ENCODE results near the gene CCDC196. TPM values are rescaled to one million over a fixed set of nuclear protein-coding genes. Genes with fewer than 3 reads are reported as not detected.

Gene CCDC196
- total and polyA plus RNA-seq, 7 experiments from 2014 or later = not detected

DNA sequence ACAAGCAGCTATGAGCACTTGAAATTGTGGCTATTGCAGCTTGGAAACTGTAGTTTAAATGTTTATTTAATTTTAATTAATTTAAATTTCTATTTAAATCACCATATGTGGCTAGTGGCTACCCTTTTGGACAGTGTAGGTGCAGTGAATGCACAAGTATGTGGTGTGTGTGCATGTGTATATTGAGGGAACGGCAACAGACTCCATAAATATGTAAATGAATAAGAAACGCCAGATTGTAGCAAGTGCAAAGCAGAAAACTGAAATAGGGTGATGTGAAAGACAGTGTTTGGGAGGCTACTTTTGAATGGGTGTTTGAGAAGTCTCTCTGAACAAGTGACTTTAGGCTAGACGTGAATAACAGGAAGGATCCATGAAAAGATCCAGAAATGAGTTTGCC, 32.7 kb upstream of the CCDC196 start:
- DNase-seq (no peak), ATAC-seq (no peak)
- Mint-ChIP-seq H3K27ac (no peak overlapping the region), H3K4me3 (no peak overlapping the region), H3K4me1 (no peaks in the 10 kb centered on the region), H3K27me3 (peaks cover 0 to 3% (median 0%) of the 10 kb centered on the region in 5 donors), H3K9me3 (peaks cover 0 to 9% (median 0%) of the 10 kb centered on the region in 11 donors), H3K36me3 (peaks cover 0 to 34% (median 26%) of the 10 kb centered on the region in 5 donors)
- Histone ChIP-seq H3K27ac (ENCODE audit: low read depth, low read length) (no peak overlapping the region), H3K9me3 (ENCODE audit: control insufficient read depth in 2 of 3, low read length in 3 of 3) (no peaks in the 10 kb centered on the region), H3K4me3 (ENCODE audit: low read length) (no peak overlapping the region), H3K36me3 (ENCODE audit: control insufficient read depth in 2 of 3, insufficient read depth in 3 of 3, low read length in 3 of 3) (no peaks in the 10 kb centered on the region), H3K27me3 (ENCODE audit: control insufficient read depth in 2 of 2, insufficient read depth in 2 of 2, low read length in 2 of 2) (no peaks in the 10 kb centered on the region), H3K4me1 (ENCODE audit: control insufficient read depth in 2 of 2, insufficient read depth in 2 of 2, low read length in 2 of 2) (no peaks in the 10 kb centered on the region)
- CTCF ChIA-PET = no interaction called here
- intact Hi-C loops (cut with micrococcal nuclease) = no loop called here
- POLR2A ChIA-PET = no interaction called here

DNA sequence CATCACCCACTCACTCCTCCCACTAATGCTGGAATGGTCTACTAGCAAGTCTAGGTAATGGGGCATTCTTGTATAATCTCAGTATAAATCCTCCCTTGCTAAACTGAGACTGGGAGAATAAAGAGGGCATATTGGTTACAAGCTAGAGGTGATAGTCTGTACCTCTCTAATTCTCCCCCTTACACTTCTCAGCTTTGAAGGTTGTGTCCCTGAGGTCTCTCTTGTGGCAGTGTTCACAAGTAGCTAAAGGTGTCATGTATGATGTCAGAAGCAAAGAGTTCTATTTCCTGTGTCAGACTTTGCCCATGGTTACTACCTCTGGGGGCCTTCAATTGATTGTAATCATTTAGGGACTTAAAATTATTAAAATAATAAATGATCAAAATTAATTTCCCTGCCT, 26.6 kb upstream of the CCDC196 start:
- Mint-ChIP-seq H3K4me3 (no peak overlapping the region), H3K27me3 (no peaks in the 10 kb centered on the region), H3K4me1 (peaks cover 0 to 4% (median 0%) of the 10 kb centered on the region in 7 donors), H3K9me3 (peaks cover 0 to 12% (median 0%) of the 10 kb centered on the region in 11 donors), H3K27ac (no peak overlapping the region), H3K36me3 (peaks cover 0 to 22% (median 20%) of the 10 kb centered on the region in 5 donors)
- Histone ChIP-seq H3K36me3 (ENCODE audit: control insufficient read depth in 2 of 3, insufficient read depth in 3 of 3, low read length in 3 of 3) (no peaks in the 10 kb centered on the region), H3K9me3 (ENCODE audit: control insufficient read depth in 2 of 3, low read length in 3 of 3) (no peaks in the 10 kb centered on the region), H3K4me1 (ENCODE audit: control insufficient read depth in 2 of 2, insufficient read depth in 2 of 2, low read length in 2 of 2) (no peaks in the 10 kb centered on the region), H3K27me3 (ENCODE audit: control insufficient read depth in 2 of 2, insufficient read depth in 2 of 2, low read length in 2 of 2) (no peaks in the 10 kb centered on the region), H3K4me3 (ENCODE audit: low read length) (no peak overlapping the region), H3K27ac (ENCODE audit: low read depth, low read length) (no peak overlapping the region)
- ATAC-seq (no peak), DNase-seq (no peak)
- intact Hi-C loops (cut with micrococcal nuclease) = no loop called here
- POLR2A ChIA-PET = no interaction called here
- CTCF ChIA-PET = interaction anchor here (0.8 kb wide), 1 partner anchor 970 kb away, joined by 3 read pairs; no protein-coding TSS in a partner anchor

DNA sequence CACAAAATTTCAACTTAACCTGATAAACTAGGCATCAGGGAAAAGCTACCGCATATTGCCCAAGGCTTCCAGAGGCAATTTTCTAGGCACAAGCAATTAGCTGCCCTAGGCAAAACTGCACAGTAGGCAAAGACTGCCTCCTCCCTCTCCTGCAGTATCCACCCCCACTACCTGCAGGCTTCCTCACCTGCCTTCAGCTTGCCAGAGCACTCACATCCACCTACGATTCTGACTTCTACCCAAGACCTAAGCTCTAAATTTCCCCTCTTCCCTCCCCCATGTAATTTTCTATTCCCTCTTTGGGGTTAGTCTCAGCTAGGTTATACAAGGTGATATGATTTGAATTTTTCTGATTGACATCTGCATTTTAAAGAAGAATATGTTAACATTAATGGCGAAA, 21.9 kb upstream of the CCDC196 start:
- ATAC-seq (no peak), DNase-seq (no peak)
- Mint-ChIP-seq H3K4me3 (no peak overlapping the region), H3K36me3 (peaks cover 0 to 9% (median 4%) of the 10 kb centered on the region in 5 donors), H3K4me1 (peaks cover 0 to 4% (median 0%) of the 10 kb centered on the region in 7 donors), H3K27ac (no peak overlapping the region), H3K9me3 (peaks cover 0 to 6% (median 0%) of the 10 kb centered on the region in 11 donors), H3K27me3 (no peaks in the 10 kb centered on the region)
- CTCF ChIA-PET = no interaction called here
- Histone ChIP-seq H3K27ac (ENCODE audit: low read depth, low read length) (no peak overlapping the region), H3K9me3 (ENCODE audit: control insufficient read depth in 2 of 3, low read length in 3 of 3) (peaks cover 0 to 4% (median 0%) of the 10 kb centered on the region in 3 experiments), H3K4me1 (ENCODE audit: control insufficient read depth in 2 of 2, insufficient read depth in 2 of 2, low read length in 2 of 2) (no peaks in the 10 kb centered on the region), H3K36me3 (ENCODE audit: control insufficient read depth in 2 of 3, insufficient read depth in 3 of 3, low read length in 3 of 3) (no peaks in the 10 kb centered on the region), H3K27me3 (ENCODE audit: control insufficient read depth in 2 of 2, insufficient read depth in 2 of 2, low read length in 2 of 2) (no peaks in the 10 kb centered on the region), H3K4me3 (ENCODE audit: low read length) (no peak overlapping the region)
- POLR2A ChIA-PET = no interaction called here
- intact Hi-C loops (cut with micrococcal nuclease) = no loop called here

DNA sequence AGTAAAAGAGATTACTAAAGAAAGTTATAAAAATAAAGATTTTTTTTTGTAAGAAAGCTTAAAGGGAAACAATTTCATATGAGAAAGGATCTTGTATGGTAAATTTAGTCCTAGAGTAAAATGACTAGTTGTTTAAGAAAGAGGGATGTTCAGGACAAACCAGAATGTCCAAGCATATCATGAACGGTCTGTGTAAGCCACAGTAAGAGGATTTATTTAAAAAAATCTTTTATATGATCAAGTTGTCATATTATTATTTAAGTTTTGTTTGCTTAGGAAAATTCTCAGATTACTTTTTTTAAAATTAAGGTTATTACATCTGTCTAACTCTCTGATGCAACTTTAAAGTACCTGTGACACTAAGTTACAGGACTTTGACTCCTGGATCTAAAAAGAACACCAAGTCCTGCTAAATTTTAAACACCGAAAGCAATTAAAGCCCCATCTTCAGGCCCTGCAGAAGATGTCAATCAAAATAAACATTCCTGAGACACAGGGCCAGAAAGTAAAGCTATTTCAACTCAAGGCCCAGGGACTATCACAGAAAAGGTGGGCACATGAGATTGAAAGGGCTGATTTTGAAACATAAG, 17.3 kb upstream of the CCDC196 start:
- H3K4me3 ChIP-seq (ENCODE audit: low read length) = no peak overlapping the region
- H3K9me3 Mint-ChIP-seq = peaks cover 0 to 36% (median 15%) of the 10 kb centered on the region in 11 donors
- DNase-seq = no peak
- ChIA-PET CTCF (no interaction called here), POLR2A (no interaction called here)
- no peak overlapping the region for H3K27ac ChIP-seq (ENCODE audit: low read depth, low read length)
- no peaks in the 10 kb centered on the region for H3K4me1 Mint-ChIP-seq
- no peaks in the 10 kb centered on the region for H3K4me1 ChIP-seq (ENCODE audit: control insufficient read depth in 2 of 2, insufficient read depth in 2 of 2, low read length in 2 of 2)
- no peaks in the 10 kb centered on the region for H3K27me3 ChIP-seq (ENCODE audit: control insufficient read depth in 2 of 2, insufficient read depth in 2 of 2, low read length in 2 of 2)
- H3K36me3 ChIP-seq (ENCODE audit: control insufficient read depth in 2 of 3, insufficient read depth in 3 of 3, low read length in 3 of 3) = no peaks in the 10 kb centered on the region
- ATAC-seq = no peak
- H3K9me3 ChIP-seq (ENCODE audit: control insufficient read depth in 2 of 3, low read length in 3 of 3) = peaks cover 0 to 7% (median 0%) of the 10 kb centered on the region in 3 experiments
- H3K4me3 Mint-ChIP-seq = no peak overlapping the region
- no peak overlapping the region for H3K27ac Mint-ChIP-seq
- no peaks in the 10 kb centered on the region for H3K27me3 Mint-ChIP-seq
- intact Hi-C loops (cut with micrococcal nuclease) = no loop called here
- H3K36me3 Mint-ChIP-seq = peaks cover 0 to 15% (median 13%) of the 10 kb centered on the region in 5 donors

DNA sequence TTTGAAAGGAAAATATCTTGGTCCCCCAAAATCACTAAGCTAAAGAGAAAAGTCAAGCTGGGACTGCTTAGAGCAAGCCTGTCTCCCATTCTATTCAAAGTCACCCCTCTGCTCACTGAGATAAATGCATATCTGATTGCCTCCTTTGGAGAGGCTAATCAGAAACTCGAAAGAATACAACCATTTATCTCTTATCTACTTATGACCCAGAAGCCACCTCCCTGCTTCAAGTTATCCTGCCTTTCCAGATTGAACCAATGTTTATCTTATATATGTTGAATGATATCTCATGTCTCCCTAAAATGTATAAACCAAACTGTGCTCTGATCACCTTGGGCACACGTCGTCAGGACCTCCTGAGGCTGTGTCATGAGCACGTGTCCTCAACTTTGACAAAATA, 14.6 kb upstream of the CCDC196 start:
- peaks cover 0 to 22% (median 17%) of the 10 kb centered on the region in 5 donors for H3K36me3 Mint-ChIP-seq
- H3K27ac Mint-ChIP-seq = no peak overlapping the region
- POLR2A ChIA-PET = no interaction called here
- H3K4me3 ChIP-seq (ENCODE audit: low read length) = no peak overlapping the region
- intact Hi-C loops (cut with micrococcal nuclease) = no loop called here
- H3K4me1 ChIP-seq (ENCODE audit: control insufficient read depth in 2 of 2, insufficient read depth in 2 of 2, low read length in 2 of 2) = no peaks in the 10 kb centered on the region
- H3K27me3 ChIP-seq (ENCODE audit: control insufficient read depth in 2 of 2, insufficient read depth in 2 of 2, low read length in 2 of 2) = no peaks in the 10 kb centered on the region
- no peaks in the 10 kb centered on the region for H3K27me3 Mint-ChIP-seq
- no peak overlapping the region for H3K4me3 Mint-ChIP-seq
- ATAC-seq (no peak), DNase-seq (no peak)
- no peaks in the 10 kb centered on the region for H3K36me3 ChIP-seq (ENCODE audit: control insufficient read depth in 2 of 3, insufficient read depth in 3 of 3, low read length in 3 of 3)
- CTCF ChIA-PET = no interaction called here
- peaks cover 0 to 36% (median 15%) of the 10 kb centered on the region in 11 donors for H3K9me3 Mint-ChIP-seq
- H3K27ac ChIP-seq (ENCODE audit: low read depth, low read length) = no peak overlapping the region
- peaks cover 0 to 7% (median 0%) of the 10 kb centered on the region in 3 experiments for H3K9me3 ChIP-seq (ENCODE audit: control insufficient read depth in 2 of 3, low read length in 3 of 3)
- no peaks in the 10 kb centered on the region for H3K4me1 Mint-ChIP-seq

DNA sequence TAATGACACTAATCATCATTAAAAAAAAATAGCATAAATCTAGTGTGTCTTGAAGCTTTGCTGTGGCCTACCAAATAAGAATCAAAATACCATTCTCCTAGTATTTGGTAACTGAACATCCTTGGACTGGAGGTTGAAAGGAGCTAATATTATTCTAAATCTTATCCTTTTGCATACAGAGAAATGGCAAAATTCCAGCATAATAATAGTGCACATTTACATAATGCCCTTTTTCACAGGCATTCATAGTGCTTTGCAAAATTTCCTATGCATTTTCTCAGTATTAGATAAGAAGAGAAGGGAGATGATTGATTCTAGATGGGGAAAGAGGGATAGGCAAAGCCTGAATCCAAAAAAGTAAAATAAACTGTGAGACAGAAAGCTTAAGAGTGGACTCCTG, 13.9 kb upstream of the CCDC196 start:
- ATAC-seq = no peak
- ChIA-PET CTCF (no interaction called here), POLR2A (interaction anchor here (0.6 kb wide), 1 partner anchor 792 kb away, joined by 3 read pairs; no protein-coding TSS in a partner anchor)
- Mint-ChIP-seq H3K9me3 (peaks cover 0 to 36% (median 15%) of the 10 kb centered on the region in 11 donors), H3K27ac (no peak overlapping the region), H3K36me3 (peaks cover 0 to 22% (median 17%) of the 10 kb centered on the region in 5 donors), H3K4me3 (no peak overlapping the region), H3K4me1 (no peaks in the 10 kb centered on the region), H3K27me3 (no peaks in the 10 kb centered on the region)
- Histone ChIP-seq H3K9me3 (ENCODE audit: control insufficient read depth in 2 of 3, low read length in 3 of 3) (peaks cover 0 to 7% (median 0%) of the 10 kb centered on the region in 3 experiments), H3K4me3 (ENCODE audit: low read length) (no peak overlapping the region), H3K27me3 (ENCODE audit: control insufficient read depth in 2 of 2, insufficient read depth in 2 of 2, low read length in 2 of 2) (no peaks in the 10 kb centered on the region), H3K27ac (ENCODE audit: low read depth, low read length) (no peak overlapping the region), H3K4me1 (ENCODE audit: control insufficient read depth in 2 of 2, insufficient read depth in 2 of 2, low read length in 2 of 2) (no peaks in the 10 kb centered on the region), H3K36me3 (ENCODE audit: control insufficient read depth in 2 of 3, insufficient read depth in 3 of 3, low read length in 3 of 3) (no peaks in the 10 kb centered on the region)
- no peak for DNase-seq
- intact Hi-C loops (cut with micrococcal nuclease) = no loop called here

DNA sequence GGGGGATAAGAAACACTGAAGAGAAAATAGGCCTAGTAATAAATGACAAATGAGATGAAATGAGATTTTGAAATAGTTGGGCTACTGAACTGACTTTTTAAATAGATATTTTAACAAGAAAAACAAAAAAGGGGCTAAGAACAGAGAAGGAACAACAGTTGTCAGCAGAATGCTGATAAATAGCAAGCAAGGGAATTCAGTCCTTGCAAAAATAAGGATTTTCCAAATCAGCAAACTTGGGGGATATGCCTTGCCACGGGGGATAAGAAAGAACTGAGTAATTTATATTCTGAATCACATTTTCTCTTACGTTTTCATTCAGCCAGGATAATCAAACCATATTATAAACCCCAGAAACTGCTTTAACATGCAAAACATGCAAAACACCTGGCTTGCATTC, 12.9 kb upstream of the CCDC196 start:
- H3K27me3 Mint-ChIP-seq = no peaks in the 10 kb centered on the region
- peaks cover 0 to 36% (median 15%) of the 10 kb centered on the region in 11 donors for H3K9me3 Mint-ChIP-seq
- H3K9me3 ChIP-seq (ENCODE audit: control insufficient read depth in 2 of 3, low read length in 3 of 3) = peaks cover 0 to 7% (median 0%) of the 10 kb centered on the region in 3 experiments
- H3K27me3 ChIP-seq (ENCODE audit: control insufficient read depth in 2 of 2, insufficient read depth in 2 of 2, low read length in 2 of 2) = no peaks in the 10 kb centered on the region
- H3K4me1 ChIP-seq (ENCODE audit: control insufficient read depth in 2 of 2, insufficient read depth in 2 of 2, low read length in 2 of 2) = no peaks in the 10 kb centered on the region
- H3K4me3 Mint-ChIP-seq = no peak overlapping the region
- H3K27ac Mint-ChIP-seq = no peak overlapping the region
- no peak overlapping the region for H3K4me3 ChIP-seq (ENCODE audit: low read length)
- peaks cover 0 to 19% (median 14%) of the 10 kb centered on the region in 5 donors for H3K36me3 Mint-ChIP-seq
- intact Hi-C loops (cut with micrococcal nuclease) = no loop called here
- no peak overlapping the region for H3K27ac ChIP-seq (ENCODE audit: low read depth, low read length)
- ATAC-seq (no peak), DNase-seq (no peak)
- H3K36me3 ChIP-seq (ENCODE audit: control insufficient read depth in 2 of 3, insufficient read depth in 3 of 3, low read length in 3 of 3) = no peaks in the 10 kb centered on the region
- ChIA-PET POLR2A (no interaction called here), CTCF (no interaction called here)
- no peaks in the 10 kb centered on the region for H3K4me1 Mint-ChIP-seq

All from naive thymus-derived CD4-positive, alpha-beta T cell (primary cell).